Measurements from ENCODE around the gene ARCN1.

The ARCN1 gene

DNA sequence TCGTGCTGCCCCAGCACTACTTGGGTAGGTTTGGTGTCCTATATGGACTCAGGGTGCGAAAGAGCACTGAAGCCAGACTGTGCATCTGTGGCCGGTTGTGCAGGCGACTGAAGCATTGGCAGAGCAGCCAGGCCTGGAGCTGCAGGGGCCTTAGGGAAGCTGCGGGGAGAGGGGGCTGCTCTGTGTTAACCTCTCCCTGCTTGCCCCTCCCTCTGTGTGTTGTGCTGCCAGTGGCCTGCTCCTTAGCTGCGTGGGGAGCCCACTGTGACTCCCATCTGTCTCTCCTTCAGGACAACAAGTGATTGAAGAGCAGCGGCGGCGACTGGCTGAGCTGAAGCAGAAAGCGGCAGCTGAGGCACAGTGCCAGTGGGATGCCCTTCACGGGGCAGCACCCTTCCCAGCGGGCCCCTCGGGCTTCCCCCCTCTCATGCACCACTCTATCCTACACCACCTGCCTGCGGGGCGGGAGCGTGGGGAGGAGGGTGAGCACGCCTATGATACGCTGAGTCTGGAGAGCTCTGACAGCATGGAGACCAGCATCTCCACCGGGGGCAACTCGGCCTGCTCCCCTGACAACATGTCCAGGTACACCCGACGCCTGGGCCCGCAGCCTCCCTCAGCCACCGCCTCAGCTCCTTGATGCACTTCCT, 73.0 kb downstream of the ARCN1 start:
- TF ChIP-seq, protein P1, sequence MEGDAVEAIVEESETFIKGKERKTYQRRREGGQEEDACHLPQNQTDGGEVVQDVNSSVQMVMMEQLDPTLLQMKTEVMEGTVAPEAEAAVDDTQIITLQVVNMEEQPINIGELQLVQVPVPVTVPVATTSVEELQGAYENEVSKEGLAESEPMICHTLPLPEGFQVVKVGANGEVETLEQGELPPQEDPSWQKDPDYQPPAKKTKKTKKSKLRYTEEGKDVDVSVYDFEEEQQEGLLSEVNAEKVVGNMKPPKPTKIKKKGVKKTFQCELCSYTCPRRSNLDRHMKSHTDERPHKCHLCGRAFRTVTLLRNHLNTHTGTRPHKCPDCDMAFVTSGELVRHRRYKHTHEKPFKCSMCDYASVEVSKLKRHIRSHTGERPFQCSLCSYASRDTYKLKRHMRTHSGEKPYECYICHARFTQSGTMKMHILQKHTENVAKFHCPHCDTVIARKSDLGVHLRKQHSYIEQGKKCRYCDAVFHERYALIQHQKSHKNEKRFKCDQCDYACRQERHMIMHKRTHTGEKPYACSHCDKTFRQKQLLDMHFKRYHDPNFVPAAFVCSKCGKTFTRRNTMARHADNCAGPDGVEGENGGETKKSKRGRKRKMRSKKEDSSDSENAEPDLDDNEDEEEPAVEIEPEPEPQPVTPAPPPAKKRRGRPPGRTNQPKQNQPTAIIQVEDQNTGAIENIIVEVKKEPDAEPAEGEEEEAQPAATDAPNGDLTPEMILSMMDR (conservative IDR thresholded peaks at IDR 0.05), result no peak
- H3K27ac ChIP-seq, result no peak overlapping the region

DNA sequence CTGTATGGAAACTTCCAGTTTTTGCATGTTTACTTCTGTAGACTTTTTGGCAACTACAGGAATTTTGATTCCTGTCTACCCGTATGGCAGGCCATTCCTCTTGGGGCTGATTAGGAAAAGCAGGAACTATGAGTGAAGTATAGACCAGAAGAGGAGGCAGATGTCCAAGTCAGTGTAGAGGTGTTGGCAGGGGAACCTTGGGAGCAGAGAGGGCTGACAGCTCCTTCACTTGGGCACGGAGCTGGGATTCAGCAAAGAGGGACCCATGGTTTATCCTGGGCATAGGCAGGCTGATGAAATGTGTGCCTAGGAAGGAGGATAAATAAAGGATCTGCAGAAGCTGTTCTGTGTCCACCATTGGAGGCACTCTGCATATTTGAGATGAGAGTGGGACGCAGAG, 74.2 kb downstream of the ARCN1 start:
- no peak overlapping the region for H3K27ac ChIP-seq
- TF ChIP-seq, protein P1 (conservative IDR thresholded peaks at IDR 0.05), result no peak

DNA sequence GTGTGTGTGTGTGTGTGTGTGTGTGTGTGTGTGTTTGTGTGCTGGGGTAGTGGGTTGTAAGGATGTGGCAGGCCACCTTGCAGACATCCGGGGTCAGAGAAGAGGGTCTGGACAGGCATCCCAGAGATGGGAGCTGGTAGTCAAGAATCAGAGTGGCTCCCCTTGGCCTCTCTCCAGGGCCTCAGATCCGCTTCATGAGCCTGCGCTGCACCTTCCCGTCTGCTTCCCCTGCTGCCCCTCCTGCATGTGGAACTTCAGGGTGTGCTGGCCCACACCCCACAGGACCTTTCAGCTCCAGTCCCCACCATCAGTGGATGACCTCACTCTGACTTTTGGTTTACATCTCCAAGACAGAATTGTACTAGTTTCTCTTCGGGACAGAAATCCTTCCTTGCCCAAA, 76.1 kb downstream of the ARCN1 start:
- H3K27ac ChIP-seq, result no peak overlapping the region
- TF ChIP-seq, protein P1 (conservative IDR thresholded peaks at IDR 0.05), result no peak

DNA sequence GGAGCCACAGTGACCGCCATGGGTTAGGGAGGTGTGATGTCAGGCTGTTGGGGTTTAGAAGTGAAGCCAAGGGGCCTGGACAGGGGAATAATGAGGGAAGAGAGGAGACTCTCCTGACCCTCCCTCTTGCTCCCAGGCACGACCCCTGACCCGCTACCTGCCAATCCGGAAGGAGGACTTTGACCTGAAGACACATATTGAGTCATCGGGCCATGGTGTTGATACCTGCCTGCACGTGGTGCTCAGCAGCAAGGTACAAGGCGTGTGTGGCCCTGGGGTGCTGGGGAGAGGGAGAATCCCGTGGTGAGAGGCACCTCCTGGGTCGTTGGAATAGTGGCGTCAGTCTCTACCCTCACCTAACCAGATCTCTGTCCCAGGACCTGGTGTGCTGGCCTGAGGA, 77.7 kb downstream of the ARCN1 start:
- TF ChIP-seq, protein P1 (conservative IDR thresholded peaks at IDR 0.05), result no peak
- no peak overlapping the region for H3K27ac ChIP-seq

DNA sequence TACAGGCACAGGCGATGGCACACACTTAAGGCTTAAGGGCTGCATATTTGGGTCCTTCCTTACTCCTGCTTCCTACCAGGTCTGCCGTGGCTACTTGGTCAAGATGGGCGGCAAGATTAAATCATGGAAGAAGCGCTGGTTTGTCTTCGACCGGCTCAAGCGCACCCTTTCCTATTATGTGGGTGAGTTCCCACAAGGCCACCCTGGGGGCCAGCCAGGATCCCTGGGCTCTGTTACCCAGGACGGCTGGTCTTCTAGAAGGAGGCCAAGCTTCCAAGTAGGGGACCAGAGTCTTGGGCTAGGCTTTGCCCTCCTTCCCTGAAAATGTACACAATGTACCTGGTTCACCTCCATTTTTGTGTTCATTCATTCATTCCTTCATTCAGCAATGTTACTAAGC, 78.2 kb downstream of the ARCN1 start:
- TF ChIP-seq, protein P1 (conservative IDR thresholded peaks at IDR 0.05), result no peak
- no peak overlapping the region for H3K27ac ChIP-seq

DNA sequence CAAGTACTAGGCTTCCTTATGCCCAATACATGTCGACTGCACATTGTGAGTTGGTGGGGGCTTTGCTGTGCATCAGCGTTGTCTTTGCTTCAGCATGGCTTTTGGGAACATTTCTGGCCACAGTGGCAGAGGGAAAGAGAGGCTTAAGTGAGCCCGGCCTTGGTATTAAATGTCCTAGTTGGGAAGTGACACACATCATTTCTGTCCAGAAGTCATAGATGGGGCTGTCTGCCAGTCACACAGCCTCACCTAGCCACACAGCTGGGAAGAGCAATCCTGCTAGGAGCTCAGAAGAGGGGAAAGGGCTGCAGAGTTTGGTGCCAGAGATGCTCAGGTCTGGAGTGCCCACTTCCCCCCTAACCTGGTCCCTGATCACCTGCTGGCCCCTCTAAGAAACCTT, 79.6 kb downstream of the ARCN1 start:
- H3K27ac ChIP-seq, result no peak overlapping the region
- TF ChIP-seq, protein P1 (conservative IDR thresholded peaks at IDR 0.05), result no peak
